Mesendoderm (in vitro differentiated cells): ENCODE data around the gene SMCR8.

ENCODE experiments used
- DNase-seq: peaks from one replicate; pipeline ENCODE4 v3.0.0; 2013
- H2AK5ac ChIP-seq: 2 replicates; pipeline ENCODE4 v1.6.1; 2013; ENCODE audit warnings: low read length, inconsistent platforms
- H2BK120ac ChIP-seq: 2 replicates; pipeline ENCODE4 v1.6.1; 2013; ENCODE audit warnings: low read depth, mild to moderate bottlenecking, low read length, moderate library complexity, mixed read lengths
- H2BK15ac ChIP-seq: replicated peaks from 2 replicates; pipeline ENCODE4 v1.6.1; 2013; ENCODE audit warnings: low read depth, mild to moderate bottlenecking, moderate library complexity
- H2BK5ac ChIP-seq: 2 replicates; pipeline ENCODE4 v1.6.1; 2013; ENCODE audit warnings: low read length, inconsistent platforms
- H3K18ac ChIP-seq: 2 replicates; pipeline ENCODE4 v1.6.1; 2013; ENCODE audit warnings: mild to moderate bottlenecking, low read length, mixed read lengths
- H3K23ac ChIP-seq: one replicate; pipeline ENCODE4 v1.6.1; 2013; ENCODE audit warnings: low read length
- H3K27ac ChIP-seq: 2 replicates; pipeline ENCODE4 v1.5.1; 2013; ENCODE audit warnings: low read depth, mild to moderate bottlenecking, inconsistent platforms, low read length, moderate library complexity
- H3K27me3 ChIP-seq: 2 replicates; pipeline ENCODE4 v1.6.1; 2013; ENCODE audit warnings: low read length, control low read depth, mild to moderate bottlenecking, inconsistent platforms; ENCODE audit not compliant: insufficient read depth, poor library complexity
- H3K36me3 ChIP-seq: 2 replicates; pipeline ENCODE4 v1.6.1; 2013; ENCODE audit warnings: low read length, inconsistent platforms; ENCODE audit not compliant: control insufficient read depth, insufficient read depth
- H3K4ac ChIP-seq: one replicate; pipeline ENCODE4 v1.6.1; 2013; ENCODE audit warnings: low read depth, mild to moderate bottlenecking, low read length, moderate library complexity
- H3K4me1 ChIP-seq: 2 replicates; pipeline ENCODE4 v1.6.1; 2013; ENCODE audit warnings: low read depth, low read length, inconsistent platforms; ENCODE audit not compliant: control insufficient read depth
- H3K4me2 ChIP-seq: 2 replicates; pipeline ENCODE4 v1.6.1; 2013; ENCODE audit warnings: low read length
- H3K4me3 ChIP-seq: 2 replicates; pipeline ENCODE4 v1.5.1; 2013; ENCODE audit warnings: mild to moderate bottlenecking, low read length
- H3K56ac ChIP-seq: one replicate; pipeline ENCODE4 v1.6.1; 2013; ENCODE audit warnings: low read length
- H3K79me1 ChIP-seq: 2 replicates; pipeline ENCODE4 v1.6.1; 2013; ENCODE audit warnings: low read length, inconsistent platforms
- H3K79me2 ChIP-seq: 2 replicates; pipeline ENCODE4 v1.6.1; 2013; ENCODE audit warnings: mild to moderate bottlenecking, low read length; ENCODE audit not compliant: control insufficient read depth, insufficient read depth
- H3K9ac ChIP-seq: 2 replicates; pipeline ENCODE4 v1.6.1; 2013; ENCODE audit warnings: low read length, inconsistent platforms
- H4K5ac ChIP-seq: one replicate; pipeline ENCODE4 v1.6.1; 2013; ENCODE audit warnings: low read length
- H4K8ac ChIP-seq: one replicate; pipeline ENCODE4 v1.6.1; 2013; ENCODE audit warnings: low read depth, mild to moderate bottlenecking, control low read depth, low read length, moderate library complexity
- whole genome bisulfite sequencing: extraction: QIAGEN DNeasy Blood & Tissue Kit; methylation state at CpG from one replicate; pipeline ENCODE4 v1.1.7; 2013; ENCODE audit warnings: low lambda C conversion rate, missing lambda C conversion rate; ENCODE audit not compliant: insufficient coverage; ENCODE audit errors: extremely low coverage; 5-methylcytosine and 5-hydroxymethylcytosine counted together

Gene SMCR8

DNA sequence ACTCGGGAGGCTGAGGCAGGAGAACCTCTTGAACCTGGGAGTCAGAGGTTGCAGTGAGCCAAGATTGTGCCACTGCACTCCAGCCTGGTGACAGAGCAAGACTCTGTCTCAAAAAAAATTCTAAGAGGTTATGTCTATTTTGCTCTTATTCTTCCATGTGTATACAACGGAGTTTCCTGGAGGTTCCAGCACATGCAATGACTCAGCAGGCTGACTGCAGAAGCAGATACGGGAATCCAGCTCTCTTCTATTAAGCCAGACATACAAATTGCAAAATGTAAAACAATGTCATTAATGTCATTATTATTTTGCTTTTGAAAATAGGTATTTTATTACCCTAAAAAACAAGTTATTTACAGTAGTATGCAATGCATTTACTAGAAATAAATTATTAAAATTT lies 36.2 kb upstream of the SMCR8 start:
- H3K9ac ChIP-seq: no peak overlapping the region
- no peak overlapping the region for H3K27ac ChIP-seq
- H3K79me2 ChIP-seq: no peaks in the 10 kb centered on the region
- H3K18ac ChIP-seq: no peak overlapping the region
- no peak overlapping the region for H2BK5ac ChIP-seq
- H3K56ac ChIP-seq: no peak overlapping the region
- peaks cover 29% of the 10 kb centered on the region for H3K36me3 ChIP-seq
- DNase-seq: no peak
- H3K4me2 ChIP-seq: no peak overlapping the region
- H4K8ac ChIP-seq: no peak overlapping the region
- no peak overlapping the region for H3K4me3 ChIP-seq
- no peaks in the 10 kb centered on the region for H3K4me1 ChIP-seq
- no CpG with 5 or more reads among the region's 3 CpGs for WGBS
- H3K27me3 ChIP-seq: no peaks in the 10 kb centered on the region
- H2BK120ac ChIP-seq: no peak overlapping the region
- no peak overlapping the region for H3K23ac ChIP-seq
- no peak overlapping the region for H4K5ac ChIP-seq
- no peak overlapping the region for H2BK15ac ChIP-seq
- H3K79me1 ChIP-seq: no peaks in the 10 kb centered on the region
- H3K4ac ChIP-seq: no peak overlapping the region
- H2AK5ac ChIP-seq: no peak overlapping the region

- H2BK15ac ChIP-seq: no peak overlapping the region
- H3K56ac ChIP-seq: no peak overlapping the region
- no peak overlapping the region for H3K4me2 ChIP-seq
- H3K27ac ChIP-seq: no peak overlapping the region
- no peak overlapping the region for H4K5ac ChIP-seq
- H3K4me1 ChIP-seq: no peaks in the 10 kb centered on the region
- H3K36me3 ChIP-seq: peaks cover 29% of the 10 kb centered on the region
- H3K9ac ChIP-seq: no peak overlapping the region
- no peaks in the 10 kb centered on the region for H3K79me2 ChIP-seq
- H2AK5ac ChIP-seq: no peak overlapping the region
- no CpG with 5 or more reads among the region's 4 CpGs for WGBS
- no peak overlapping the region for H3K4ac ChIP-seq
- no peak overlapping the region for H2BK5ac ChIP-seq
- no peak for DNase-seq
- H2BK120ac ChIP-seq: no peak overlapping the region
- no peaks in the 10 kb centered on the region for H3K27me3 ChIP-seq
- no peak overlapping the region for H3K23ac ChIP-seq
- no peak overlapping the region for H3K4me3 ChIP-seq
- H4K8ac ChIP-seq: no peak overlapping the region
- H3K79me1 ChIP-seq: no peaks in the 10 kb centered on the region
- no peak overlapping the region for H3K18ac ChIP-seq
These were observed 34.8 kb upstream of the SMCR8 start for GRCh38 chr17:18280249-18280648.

- no peak overlapping the region for H4K5ac ChIP-seq
- no peak overlapping the region for H4K8ac ChIP-seq
- no peaks in the 10 kb centered on the region for H3K27me3 ChIP-seq
- H3K79me2 ChIP-seq: no peaks in the 10 kb centered on the region
- no peak for DNase-seq
- no peak overlapping the region for H2BK120ac ChIP-seq
- H3K9ac ChIP-seq: no peak overlapping the region
- no peak overlapping the region for H3K23ac ChIP-seq
- no peak overlapping the region for H2AK5ac ChIP-seq
- H3K18ac ChIP-seq: no peak overlapping the region
- H2BK5ac ChIP-seq: no peak overlapping the region
- H3K4me3 ChIP-seq: no peak overlapping the region
- no peak overlapping the region for H3K27ac ChIP-seq
- H2BK15ac ChIP-seq: no peak overlapping the region
- no peak overlapping the region for H3K4me2 ChIP-seq
- no peaks in the 10 kb centered on the region for H3K4me1 ChIP-seq
- no CpG with 5 or more reads among the region's 5 CpGs for WGBS
- no peak overlapping the region for H3K4ac ChIP-seq
- H3K36me3 ChIP-seq: peaks cover 30% of the 10 kb centered on the region
- H3K79me1 ChIP-seq: no peaks in the 10 kb centered on the region
- no peak overlapping the region for H3K56ac ChIP-seq
These were observed 34.2 kb upstream of the SMCR8 start for GRCh38 chr17:18280766-18281371.

- Histone ChIP-seq H4K5ac (no peak overlapping the region), H3K4me1 (no peaks in the 10 kb centered on the region), H2BK120ac (no peak overlapping the region), H3K79me1 (no peaks in the 10 kb centered on the region), H3K4ac (no peak overlapping the region), H3K36me3 (peaks cover 32% of the 10 kb centered on the region), H3K4me3 (no peak overlapping the region), H3K9ac (no peak overlapping the region), H3K23ac (no peak overlapping the region), H3K27me3 (no peaks in the 10 kb centered on the region), H3K4me2 (no peak overlapping the region), H2BK15ac (no peak overlapping the region), H3K79me2 (no peaks in the 10 kb centered on the region), H3K18ac (no peak overlapping the region), H2BK5ac (no peak overlapping the region), H4K8ac (no peak overlapping the region), H3K27ac (no peak overlapping the region), H3K56ac (no peak overlapping the region), H2AK5ac (no peak overlapping the region)
- WGBS: no CpG with 5 or more reads among the region's 6 CpGs
- no peak for DNase-seq
These were observed 33.3 kb upstream of the SMCR8 start for GRCh38 chr17:18281788-18282187.

- H2AK5ac ChIP-seq: no peak overlapping the region
- no peak overlapping the region for H3K27ac ChIP-seq
- H3K9ac ChIP-seq: no peak overlapping the region
- no peak overlapping the region for H3K4me2 ChIP-seq
- no peak overlapping the region for H4K8ac ChIP-seq
- H2BK5ac ChIP-seq: no peak overlapping the region
- no peak overlapping the region for H3K56ac ChIP-seq
- no peak overlapping the region for H3K23ac ChIP-seq
- no peaks in the 10 kb centered on the region for H3K79me2 ChIP-seq
- no peaks in the 10 kb centered on the region for H3K79me1 ChIP-seq
- H3K4ac ChIP-seq: no peak overlapping the region
- H3K18ac ChIP-seq: no peak overlapping the region
- no peak for DNase-seq
- H3K4me3 ChIP-seq: no peak overlapping the region
- H2BK120ac ChIP-seq: no peak overlapping the region
- H3K4me1 ChIP-seq: no peaks in the 10 kb centered on the region
- H3K27me3 ChIP-seq: no peaks in the 10 kb centered on the region
- no peak overlapping the region for H4K5ac ChIP-seq
- H2BK15ac ChIP-seq: no peak overlapping the region
- H3K36me3 ChIP-seq: peaks cover 34% of the 10 kb centered on the region
- WGBS: no CpG with 5 or more reads among the region's 11 CpGs
These were observed 29.8 kb upstream of the SMCR8 start for GRCh38 chr17:18285296-18285695.
